Hepatocyte (in vitro differentiated cells): Measurements from ENCODE around the gene LYL1. TPM values are rescaled to one million over a fixed set of nuclear protein-coding genes. Genes with fewer than 3 reads are reported as not detected.

Source experiments
- DNase-seq: peaks from one replicate; pipeline ENCODE4 v3.0.0-alpha.2; 2016; ENCODE audit warnings: low spot score
- H2AFZ ChIP-seq: fragments of 200-600 bp; sonication (generic); 2 replicates; pipeline ENCODE4 v1.6.0; 2016; ENCODE audit warnings: antibody characterized with exemption, mild to moderate bottlenecking
- H3K27ac ChIP-seq: fragments of 200-600 bp; sonication (generic); 2 replicates; pipeline ENCODE4 v1.5.1; 2016; ENCODE audit warnings: mild to moderate bottlenecking
- H3K27me3 ChIP-seq: fragments of 200-600 bp; sonication (generic); 2 replicates; pipeline ENCODE4 v1.6.1; 2016
- H3K36me3 ChIP-seq: fragments of 200-600 bp; sonication (generic); replicated peaks from 2 replicates; pipeline ENCODE4 v1.5.1; 2016; ENCODE audit warnings: low read depth; ENCODE audit not compliant: insufficient read depth
- H3K4me1 ChIP-seq: fragments of 200-600 bp; sonication (generic); 2 replicates; pipeline ENCODE4 v1.5.1; 2016; ENCODE audit warnings: mild to moderate bottlenecking, moderate library complexity; ENCODE audit not compliant: insufficient read depth
- H3K4me2 ChIP-seq: fragments of 200-600 bp; sonication (generic); 2 replicates; pipeline ENCODE4 v1.6.0; 2016
- H3K4me3 ChIP-seq: fragments of 200-600 bp; sonication (generic); 2 replicates; pipeline ENCODE4 v1.5.1; 2016; ENCODE audit warnings: mild to moderate bottlenecking
- H3K79me2 ChIP-seq: fragments of 200-600 bp; sonication (generic); 2 replicates; pipeline ENCODE4 v1.6.0; 2017; ENCODE audit warnings: mild to moderate bottlenecking
- H3K9me2 ChIP-seq: fragments of 200-600 bp; sonication (generic); replicated peaks from 2 replicates; pipeline ENCODE4 v1.6.0; 2017; ENCODE audit warnings: mild to moderate bottlenecking; ENCODE audit not compliant: insufficient read depth
- H3K9me3 ChIP-seq: fragments of 200-600 bp; sonication (generic); 2 replicates; pipeline ENCODE4 v1.5.1; 2016; ENCODE audit warnings: low read depth, mild to moderate bottlenecking
- H4K20me1 ChIP-seq: fragments of 200-600 bp; sonication (generic); 2 replicates; pipeline ENCODE4 v1.6.0; 2016; ENCODE audit warnings: mild to moderate bottlenecking; ENCODE audit not compliant: insufficient read depth, poor library complexity, severe bottlenecking
- CTCF ChIP-seq: fragments of 200-600 bp; sonication (generic); IDR thresholded peaks from 2 replicates; pipeline ENCODE4 v1.5.1; 2016; ENCODE audit warnings: antibody characterized with exemption, mild to moderate bottlenecking; ENCODE audit not compliant: poor library complexity
- EZH2 ChIP-seq: fragments of 200-600 bp; sonication (generic); IDR thresholded peaks from 2 replicates; pipeline ENCODE4 v1.6.1; 2016; ENCODE audit warnings: antibody characterized with exemption, mild to moderate bottlenecking, borderline replicate concordance
- EZH2phosphoT487 ChIP-seq: fragments of 200-600 bp; sonication (generic); IDR thresholded peaks from one replicate; pipeline ENCODE4 v1.6.1; 2018; ENCODE audit warnings: antibody characterized with exemption, mild to moderate bottlenecking, low read depth, moderate library complexity; ENCODE audit not compliant: unreplicated experiment, severe bottlenecking
- WGBS: methylation state at CpG from one replicate; pipeline ENCODE4 v1.1.6; 2016; ENCODE audit warnings: low lambda C conversion rate; ENCODE audit errors: missing lambda C conversion rate; 5-methylcytosine and 5-hydroxymethylcytosine counted together
- polyA plus RNA-seq: library from polyadenylated mRNA; unstranded; fragments of >200 nt; fragmentation: Nextera tagmentation; extraction: Ambion mirVana; gene quantifications from 2 replicates; pipeline ENCODE4 v1.2.1, GENCODE V29; 2016
- total RNA-seq: library from RNA; depleted of rRNA; stranded (reverse); fragments of >200 nt; gene quantifications from 2 replicates; pipeline ENCODE4 v1.2.3, GENCODE V29; 2014

LYL1 gene
- total and polyA plus RNA-seq, 2 experiments from 2014 or later = 0.47 to 1.4 TPM

GRCh38 chr19:13119627-13120026, 17.0 kb upstream of the LYL1 start:
- no peaks in the 10 kb centered on the region for H3K9me2 ChIP-seq
- peak overlapping the region; percentile 27 for H3K27ac ChIP-seq
- peaks cover 38% of the 10 kb centered on the region for H4K20me1 ChIP-seq
- TF ChIP-seq EZH2phosphoT487 (no peak), CTCF (no peak), EZH2 (no peak)
- no peaks in the 10 kb centered on the region for H3K27me3 ChIP-seq
- no peak overlapping the region for H3K4me3 ChIP-seq
- no peaks in the 10 kb centered on the region for H3K9me3 ChIP-seq
- no peak for DNase-seq
- no peak overlapping the region for H2AFZ ChIP-seq
- peaks cover 79% of the 10 kb centered on the region for H3K79me2 ChIP-seq
- WGBS = 88% methylated on average over 8 of the region's 8 CpGs
- no peaks in the 10 kb centered on the region for H3K36me3 ChIP-seq
- peaks cover 39% of the 10 kb centered on the region for H3K4me1 ChIP-seq
- peak overlapping the region; percentile 86 for H3K4me2 ChIP-seq

GRCh38 chr19:13118424-13119193, 16.0 kb upstream of the LYL1 start:
- peak overlapping the region; percentile 99 for H3K4me3 ChIP-seq
- TF ChIP-seq EZH2phosphoT487 (no peak), CTCF (no peak), EZH2 (no peak)
- no peaks in the 10 kb centered on the region for H3K9me2 ChIP-seq
- WGBS = 0% methylated on average over 10 of the region's 57 CpGs
- peak overlapping the region; percentile 56 for H2AFZ ChIP-seq
- peak overlapping the region; percentile 89 for H3K27ac ChIP-seq
- peaks cover 35% of the 10 kb centered on the region for H4K20me1 ChIP-seq
- no peaks in the 10 kb centered on the region for H3K36me3 ChIP-seq
- H3K79me2 ChIP-seq = peaks cover 68% of the 10 kb centered on the region
- H3K4me1 ChIP-seq = peaks cover 39% of the 10 kb centered on the region
- DNase-seq = peak; percentile 85
- no peaks in the 10 kb centered on the region for H3K27me3 ChIP-seq
- H3K9me3 ChIP-seq = no peaks in the 10 kb centered on the region
- H3K4me2 ChIP-seq = peak overlapping the region; percentile 86

GRCh38 chr19:13117772-13118423, 15.2 kb upstream of the LYL1 start, which contains the start of gene NACC1:
Gene NACC1, plus strand, starts transcription at chr19:13118264. Its CDS starts 16,944 bp downstream, at chr19:13135208.
- WGBS = 14% methylated on average over 22 of the region's 65 CpGs
- Histone ChIP-seq H3K4me2 (peak within 1 kb of the TSS; percentile 94), H3K4me1 (peaks cover 39% of the 10 kb centered on the region), H3K27me3 (no peaks in the 10 kb centered on the region), H3K79me2 (peaks cover 61% of the 10 kb centered on the region), H4K20me1 (peaks cover 28% of the 10 kb centered on the region), H3K9me3 (no peaks in the 10 kb centered on the region), H3K36me3 (no peaks in the 10 kb centered on the region), H3K4me3 (peak within 1 kb of the TSS; percentile 99), H2AFZ (peak within 1 kb of the TSS; percentile 81), H3K27ac (peak within 1 kb of the TSS; percentile 89), H3K9me2 (no peaks in the 10 kb centered on the region)
- TF ChIP-seq EZH2phosphoT487 (no peak), EZH2 (no peak), CTCF (no peak)
- DNase-seq = peak; percentile 96
